CMK (cell line): ENCODE data around the gene ATG4D.

Source experiments
- DNase-seq: peaks from one replicate; pipeline ENCODE4 v3.0.0-alpha.2; 2010; ENCODE audit warnings: low read depth

ATG4D gene

GRCh38 chr19:10580979-10581631, 37.4 kb downstream of the ATG4D start:
- DNase-seq: no peak

- no peak for DNase-seq
Measured at GRCh38 chr19:10582091-10582490, 38.4 kb downstream of the ATG4D start.

- no peak for DNase-seq
Measured at GRCh38 chr19:10583036-10583776, 39.5 kb downstream of the ATG4D start.

GRCh38 chr19:10586396-10586795, 42.7 kb downstream of the ATG4D start:
- DNase-seq: no peak

- DNase-seq: no peak
Measured at GRCh38 chr19:10587022-10587838, 43.5 kb downstream of the ATG4D start, which contains the start of gene AP1M2. AP1M2 (minus strand) TSS chr19:10587312; CDS start chr19:10587231, 81 bp downstream.

- no peak for DNase-seq
Measured at GRCh38 chr19:10587839-10588150, 44.1 kb downstream of the ATG4D start.

GRCh38 chr19:10593148-10593547, 49.4 kb downstream of the ATG4D start:
- DNase-seq: no peak

- no peak for DNase-seq
Measured at GRCh38 chr19:10593820-10594637, 50.3 kb downstream of the ATG4D start.

- DNase-seq: no peak
Measured at GRCh38 chr19:10600149-10600548, 56.4 kb downstream of the ATG4D start.

- no peak for DNase-seq
Measured at GRCh38 chr19:10601999-10602329, 58.3 kb downstream of the ATG4D start.

GRCh38 chr19:10602330-10603083, 58.8 kb downstream of the ATG4D start:
- peak; percentile 56 for DNase-seq
